ENCODE measurements around the gene TULP4. TPM values are rescaled to one million over a fixed set of nuclear protein-coding genes. Genes with fewer than 3 reads are reported as not detected.

The TULP4 gene
- polyA plus RNA-seq, 2 of the 4 experiments (the other 2 are of a cell fraction): 5.0 to 10.6 TPM

- DNase-seq (ENCODE audit: low read depth in 1 of 2, low spot score in 1 of 2) (no peak), FAIRE-seq (no peak), ATAC-seq (no peak)
- no peaks in the 10 kb centered on the region for H3K9me3 ChIP-seq
- TF ChIP-seq PHF8 (IDR thresholded peaks at IDR 0.05; ENCODE audit: borderline replicate concordance, low read depth): no peak
- no peak for TF ChIP-seq MAX (IDR thresholded peaks at IDR 0.05)
- no peak for TF ChIP-seq JUN (IDR thresholded peaks at IDR 0.05)
- TF ChIP-seq PBX3 (IDR thresholded peaks at IDR 0.05): no peak
- no peak overlapping the region for H3K4me2 ChIP-seq
- no peak overlapping the region for H3K4me3 ChIP-seq
- H3K4me1 ChIP-seq: no peaks in the 10 kb centered on the region
- ChIA-PET POLR2A (no interaction called here), CTCF (no interaction called here)
- H3K27ac ChIP-seq: no peak overlapping the region
- WGBS (ENCODE audit: missing lambda C conversion rate): 95% methylated on average over 7 of the region's 7 CpGs
Observed at GRCh38 chr6:158441716-158442215, 129.5 kb downstream of the TULP4 start.

- Histone ChIP-seq H3K4me3 (no peak overlapping the region), H3K4me1 (no peaks in the 10 kb centered on the region), H3K9me3 (no peaks in the 10 kb centered on the region), H3K4me2 (no peak overlapping the region), H3K27ac (no peak overlapping the region)
- ChIA-PET CTCF (interaction anchor here (0.7 kb wide), 1 partner anchor 249 kb away, joined by 6 read pairs; no protein-coding TSS in a partner anchor), POLR2A (no interaction called here)
- ATAC-seq: no peak
- WGBS (ENCODE audit: missing lambda C conversion rate): 85% methylated on average over 4 of the region's 4 CpGs
- TF ChIP-seq EHF (CRISPR knock-in tag; IDR thresholded peaks at IDR 0.05) (no peak), KDM1A (IDR thresholded peaks at IDR 0.05; ENCODE audit: low read depth) (no peak), TP53 (CRISPR knock-in tag; IDR thresholded peaks at IDR 0.05) (no peak)
- no peak for DNase-seq (ENCODE audit: low read depth in 1 of 2, low spot score in 1 of 2)
- no peak for FAIRE-seq
Observed at GRCh38 chr6:158442306-158442705, 130.0 kb downstream of the TULP4 start.

GRCh38 chr6:158445426-158446085 lies 133.3 kb downstream of the TULP4 start:
- Histone ChIP-seq H3K9me3 (no peaks in the 10 kb centered on the region), H3K4me3 (no peak overlapping the region), H3K27ac (no peak overlapping the region), H3K4me1 (no peaks in the 10 kb centered on the region), H3K4me2 (no peak overlapping the region)
- ATAC-seq: no peak
- POLR2A ChIA-PET: no interaction called here
- FAIRE-seq: no peak
- 89% methylated on average over 5 of the region's 5 CpGs for WGBS (ENCODE audit: missing lambda C conversion rate)
- TF ChIP-seq EHF (CRISPR knock-in tag; IDR thresholded peaks at IDR 0.05): no peak
- no peak for TF ChIP-seq EHMT2 (IDR thresholded peaks at IDR 0.05; ENCODE audit: low read depth)
- TF ChIP-seq BCL3 (IDR thresholded peaks at IDR 0.05): no peak
- no peak for TF ChIP-seq NPAS2 (CRISPR knock-in tag; IDR thresholded peaks at IDR 0.05; ENCODE audit: borderline replicate concordance)
- no peak for TF ChIP-seq E2F6 (IDR thresholded peaks at IDR 0.05; ENCODE audit: borderline replicate concordance, low read depth)
- no peak for TF ChIP-seq MAX (IDR thresholded peaks at IDR 0.05)
- TF ChIP-seq CTCF (IDR thresholded peaks at IDR 0.05): no peak
- TF ChIP-seq KDM5A (IDR thresholded peaks at IDR 0.05): no peak
- TF ChIP-seq HOXB13 (CRISPR knock-in tag; IDR thresholded peaks at IDR 0.05; ENCODE audit: low read depth): no peak
- no peak for TF ChIP-seq RNF2 (IDR thresholded peaks at IDR 0.05; ENCODE audit: borderline replicate concordance, low read depth)
- no peak for TF ChIP-seq ATOH8 (CRISPR knock-in tag; IDR thresholded peaks at IDR 0.05; ENCODE audit: low read depth)
- no peak for TF ChIP-seq MAZ (IDR thresholded peaks at IDR 0.05; ENCODE audit: borderline replicate concordance, low read depth, low read length)
- CTCF ChIA-PET: interaction anchor here (1.5 kb wide), 1 partner anchor 224 kb away, joined by 3 read pairs; no protein-coding TSS in a partner anchor
- DNase-seq (ENCODE audit: low read depth in 1 of 2, low spot score in 1 of 2): no peak
